Endothelial cell of umbilical vein (primary cell): Measurements from ENCODE around the gene CEP350. TPM values are rescaled to one million over a fixed set of nuclear protein-coding genes. Genes with fewer than 3 reads are reported as not detected.

Source experiments
- BruUV-seq: library from RNA; stranded (reverse); fragments of 400-500 nt; replicated peaks from 2 replicates; lab custom pipeline; 2021; lab: Mats Ljungman, UMichigan
- CTCF ChIA-PET: fragments of 300-600, 350-600 bp; sonication (Branson Sonifier 250); formaldehyde crosslinking; loops from one replicate; lab custom pipeline; 2021; ENCODE audit warnings: antibody characterized with exemption, inconsistent platforms; lab: Charles Lee
- POLR2A ChIA-PET: fragments of 300-600, 350-600 bp; sonication (Branson Sonifier 250); formaldehyde crosslinking; loops from one replicate; lab custom pipeline; 2021; ENCODE audit warnings: antibody characterized with exemption, inconsistent platforms; lab: Charles Lee
- DNase-seq: peaks from one replicate; pipeline ENCODE4 v3.0.0-alpha.2; 2011; ENCODE audit warnings: low read depth, low spot score
- FAIRE-seq: peaks from 2 replicates; lab custom pipeline; 2011; peaks lifted over from hg19 to GRCh38; lab: Jason Lieb, UNC
- H2AFZ ChIP-seq: 2 replicates; pipeline ENCODE4 v1.6.0; 2012; ENCODE audit warnings: low read depth, low read length, control low read depth, inconsistent platforms
- H3K27ac ChIP-seq: 2 replicates; pipeline ENCODE4 v1.5.1; 2011; ENCODE audit warnings: low read depth, mild to moderate bottlenecking, control low read depth, low read length, moderate library complexity; ENCODE audit not compliant: insufficient read depth
- H3K27me3 ChIP-seq, 2 experiments: 2 replicates each; pipeline versions ENCODE4 v1.6.0 to v1.6.1; 2011; ENCODE audit warnings: low read length in 2 of 2, mixed read lengths in 1 of 2; ENCODE audit not compliant: control insufficient read depth in 2 of 2, insufficient read depth in 2 of 2
- H3K36me3 ChIP-seq, 2 experiments: 2 replicates in 1 of 2; 3 replicates in 1 of 2; pipeline ENCODE4 v1.5.1; 2011; ENCODE audit warnings: low read length in 2 of 2, mild to moderate bottlenecking in 1 of 2, moderate library complexity in 1 of 2; ENCODE audit not compliant: control insufficient read depth in 2 of 2, insufficient read depth in 2 of 2; ENCODE audit errors: extremely low read depth in 1 of 2
- H3K4me1 ChIP-seq: 3 replicates; pipeline ENCODE4 v1.5.1; 2011; ENCODE audit warnings: mild to moderate bottlenecking, low read length; ENCODE audit not compliant: control insufficient read depth, insufficient read depth; ENCODE audit errors: extremely low read depth
- H3K4me2 ChIP-seq: 2 replicates; pipeline ENCODE4 v1.6.1; 2011; ENCODE audit warnings: low read length, control low read depth, mixed read lengths; ENCODE audit not compliant: insufficient read depth
- H3K4me3 ChIP-seq, 3 experiments: fragments of 200-600 bp in 1 of 3; sonication (generic), shearing (Covaris generic) in 1 of 3; replicated peaks in 1 of 3; 2 replicates each; pipeline ENCODE4 v1.5.1; 2011 to 2016; ENCODE audit warnings: control low read depth in 3 of 3, low read length in 3 of 3, mild to moderate bottlenecking in 2 of 3, inconsistent platforms in 1 of 3, low read depth in 1 of 3, moderate library complexity in 1 of 3; ENCODE audit not compliant: insufficient read depth in 1 of 3
- H3K79me2 ChIP-seq: 2 replicates; pipeline ENCODE4 v1.6.0; 2012; ENCODE audit warnings: low read length, inconsistent platforms; ENCODE audit not compliant: control insufficient read depth, insufficient read depth
- H3K9ac ChIP-seq: replicated peaks from 2 replicates; pipeline ENCODE3; 2011; ENCODE audit warnings: low read length, control low read depth; ENCODE audit not compliant: insufficient read depth; ENCODE audit errors: extremely low read depth
- H3K9me1 ChIP-seq: replicated peaks from 3 replicates; pipeline ENCODE4 v1.6.0; 2011; ENCODE audit warnings: mild to moderate bottlenecking, low read length; ENCODE audit not compliant: control insufficient read depth, insufficient read depth; ENCODE audit errors: extremely low read depth
- H3K9me3 ChIP-seq: replicated peaks from 2 replicates; pipeline ENCODE4 v1.5.1; 2012; ENCODE audit warnings: low read length, inconsistent platforms; ENCODE audit not compliant: control insufficient read depth, insufficient read depth
- H4K20me1 ChIP-seq: replicated peaks from 2 replicates; pipeline ENCODE3; 2011; ENCODE audit warnings: mild to moderate bottlenecking, low read length; ENCODE audit not compliant: control insufficient read depth, insufficient read depth; ENCODE audit errors: extremely low read depth
- CTCF ChIP-seq, 2 donors: IDR thresholded peaks; 1 replicate in 1 of 2; 2 replicates in 1 of 2; pipeline ENCODE4 v1.5.1; 2011; ENCODE audit warnings: low read length in 2 of 2, mild to moderate bottlenecking in 2 of 2, moderate library complexity in 2 of 2, control low read depth in 1 of 2, inconsistent platforms in 1 of 2, low read depth in 1 of 2; ENCODE audit not compliant: insufficient read depth in 1 of 2; ENCODE audit errors: extremely low read depth in 1 of 2
- EZH2 ChIP-seq: IDR thresholded peaks from 2 replicates; pipeline ENCODE4 v1.6.1; 2012; ENCODE audit warnings: borderline replicate concordance, low read depth, mild to moderate bottlenecking, moderate library complexity, low read length, inconsistent platforms; ENCODE audit not compliant: severe bottlenecking
- FOS ChIP-seq: IDR thresholded peaks from 2 replicates; pipeline ENCODE4 v1.6.1; 2011; ENCODE audit warnings: mild to moderate bottlenecking, low read length, moderate library complexity, borderline replicate concordance; ENCODE audit not compliant: insufficient read depth
- GATA2 ChIP-seq: IDR thresholded peaks from 2 replicates; pipeline ENCODE4 v1.7.0; 2011; ENCODE audit warnings: low read depth, mild to moderate bottlenecking, moderate library complexity, mixed read lengths, low read length; ENCODE audit not compliant: insufficient read length, insufficient read depth
- JUN ChIP-seq: IDR thresholded peaks from 2 replicates; pipeline ENCODE4 v1.6.1; 2011; ENCODE audit warnings: borderline replicate concordance, low read depth; ENCODE audit not compliant: insufficient read length, insufficient read depth
- MYC ChIP-seq: IDR thresholded peaks from one replicate; pipeline ENCODE4 v1.6.1; 2011; ENCODE audit warnings: mild to moderate bottlenecking, low read depth, low read length
- POLR2A ChIP-seq: IDR thresholded peaks from 2 replicates; pipeline ENCODE4 v1.6.1; 2012; ENCODE audit warnings: low read depth, mild to moderate bottlenecking, control low read depth, low read length
- POLR2AphosphoS5 ChIP-seq: IDR thresholded peaks from 2 replicates; pipeline ENCODE4 v1.6.1; 2012; ENCODE audit warnings: low read depth, mild to moderate bottlenecking, control low read depth, low read length, moderate library complexity; ENCODE audit not compliant: insufficient read depth
- dilution Hi-C: fragments of 300-500 bp; cut with MboI; formaldehyde crosslinking; loops from one replicate; pipeline ENCODE4 v1.15.0; 2019; ENCODE audit warnings: low sequenced_read_pairs; ENCODE audit not compliant: extremely low pct_ligation_motif_present
- intact Hi-C: fragments of 100-400 bp; cut with micrococcal nuclease; formaldehyde crosslinking; loops from one replicate; pipeline ENCODE4 v1.10.0; 2022
- polyA plus RNA-seq, 4 experiments: library from polyadenylated mRNA; depleted of rRNA in 3 of 4; stranded (reverse) in 3 of 4; unstranded in 1 of 4; fragments of >200 nt; gene quantifications; 2 replicates each; pipeline versions ENCODE4 v1.2.1 to v1.2.3, GENCODE V29; 2011 to 2012; ENCODE audit warnings: missing spikeins in 1 of 4
- total RNA-seq: library from RNA; stranded (reverse); gene quantifications from 2 replicates; pipeline ENCODE4 v1.2.3, GENCODE V29; 2021
- TF ChIP-seq, protein P1 (sequence below): IDR thresholded peaks from 2 replicates; pipeline ENCODE4 v1.6.1; 2011; ENCODE audit not compliant: insufficient read depth, insufficient read length

The CEP350 gene
- total and polyA plus RNA-seq, 2 donors (not counting 3 experiments of a cell fraction or from before 2014, with no cell fraction given): 4.8 to 30.1 TPM

- Histone ChIP-seq H3K4me2 (no peak overlapping the region), H4K20me1 (no peaks in the 10 kb centered on the region), H2AFZ (no peak overlapping the region), H3K9ac (no peak overlapping the region), H3K4me3 (no peak overlapping the region), H3K79me2 (no peaks in the 10 kb centered on the region), H3K36me3 (peaks cover 8 to 11% of the 10 kb centered on the region in 2 experiments), H3K4me1 (no peaks in the 10 kb centered on the region), H3K9me3 (no peaks in the 10 kb centered on the region), H3K27ac (no peak overlapping the region), H3K27me3 (no peaks in the 10 kb centered on the region), H3K9me1 (no peaks in the 10 kb centered on the region)
- ChIA-PET POLR2A (no interaction called here), CTCF (interaction anchor here (0.6 to 1.6 kb wide), 2 partner anchors 55 to 103 kb away, joined by 3 to 4 read pairs; no protein-coding TSS in a partner anchor)
- FAIRE-seq: no peak
- DNase-seq: no peak
- intact Hi-C loops: no loop called here
- BruUV-seq: no TSS peak
- dilution Hi-C loops: no loop called here
- no peak for TF ChIP-seq CTCF (IDR thresholded peaks at IDR 0.05; ENCODE audit: extremely low read depth in 1 of 2, insufficient read depth in 1 of 2, low read depth in 1 of 2, low read length in 2 of 2)
- TF ChIP-seq GATA2: no peak
- TF ChIP-seq EZH2: no peak
- TF ChIP-seq FOS: no peak
- TF ChIP-seq, protein P1, sequence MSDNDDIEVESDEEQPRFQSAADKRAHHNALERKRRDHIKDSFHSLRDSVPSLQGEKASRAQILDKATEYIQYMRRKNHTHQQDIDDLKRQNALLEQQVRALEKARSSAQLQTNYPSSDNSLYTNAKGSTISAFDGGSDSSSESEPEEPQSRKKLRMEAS: no peak
- TF ChIP-seq POLR2AphosphoS5: no peak
- no peak for TF ChIP-seq JUN
- TF ChIP-seq MYC: no peak
- TF ChIP-seq POLR2A: no peak
Observed at GRCh38 chr1:180066150-180066549, 111.5 kb downstream of the CEP350 start.
